Measurements from ENCODE around the gene ZNF107.

DNA sequence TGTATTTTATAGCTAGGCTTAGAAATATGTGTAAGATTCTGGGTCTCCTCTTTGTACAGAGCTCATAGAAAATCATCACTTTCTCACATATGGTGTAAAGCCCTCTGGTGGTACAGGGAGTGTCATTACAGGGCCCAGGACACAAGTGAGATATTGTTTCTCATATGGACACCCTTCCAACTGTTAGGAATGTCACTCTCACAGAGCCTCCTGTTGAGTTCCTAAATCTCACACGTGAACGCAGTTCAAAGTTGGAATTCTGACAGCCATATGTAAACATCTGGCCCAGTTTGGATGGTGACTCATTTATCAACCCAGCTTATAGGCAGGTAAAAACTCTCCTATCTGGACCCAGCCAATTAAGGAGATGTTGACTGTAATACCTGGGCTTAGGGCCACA is 35.4 kb upstream of the ZNF107 start:
- TF ChIP-seq, protein P1, sequence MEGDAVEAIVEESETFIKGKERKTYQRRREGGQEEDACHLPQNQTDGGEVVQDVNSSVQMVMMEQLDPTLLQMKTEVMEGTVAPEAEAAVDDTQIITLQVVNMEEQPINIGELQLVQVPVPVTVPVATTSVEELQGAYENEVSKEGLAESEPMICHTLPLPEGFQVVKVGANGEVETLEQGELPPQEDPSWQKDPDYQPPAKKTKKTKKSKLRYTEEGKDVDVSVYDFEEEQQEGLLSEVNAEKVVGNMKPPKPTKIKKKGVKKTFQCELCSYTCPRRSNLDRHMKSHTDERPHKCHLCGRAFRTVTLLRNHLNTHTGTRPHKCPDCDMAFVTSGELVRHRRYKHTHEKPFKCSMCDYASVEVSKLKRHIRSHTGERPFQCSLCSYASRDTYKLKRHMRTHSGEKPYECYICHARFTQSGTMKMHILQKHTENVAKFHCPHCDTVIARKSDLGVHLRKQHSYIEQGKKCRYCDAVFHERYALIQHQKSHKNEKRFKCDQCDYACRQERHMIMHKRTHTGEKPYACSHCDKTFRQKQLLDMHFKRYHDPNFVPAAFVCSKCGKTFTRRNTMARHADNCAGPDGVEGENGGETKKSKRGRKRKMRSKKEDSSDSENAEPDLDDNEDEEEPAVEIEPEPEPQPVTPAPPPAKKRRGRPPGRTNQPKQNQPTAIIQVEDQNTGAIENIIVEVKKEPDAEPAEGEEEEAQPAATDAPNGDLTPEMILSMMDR (IDR thresholded peaks at IDR 0.05; ENCODE audit: low read depth, low read length, missing input control), result peak; percentile 49
- TF ChIP-seq, protein P2, sequence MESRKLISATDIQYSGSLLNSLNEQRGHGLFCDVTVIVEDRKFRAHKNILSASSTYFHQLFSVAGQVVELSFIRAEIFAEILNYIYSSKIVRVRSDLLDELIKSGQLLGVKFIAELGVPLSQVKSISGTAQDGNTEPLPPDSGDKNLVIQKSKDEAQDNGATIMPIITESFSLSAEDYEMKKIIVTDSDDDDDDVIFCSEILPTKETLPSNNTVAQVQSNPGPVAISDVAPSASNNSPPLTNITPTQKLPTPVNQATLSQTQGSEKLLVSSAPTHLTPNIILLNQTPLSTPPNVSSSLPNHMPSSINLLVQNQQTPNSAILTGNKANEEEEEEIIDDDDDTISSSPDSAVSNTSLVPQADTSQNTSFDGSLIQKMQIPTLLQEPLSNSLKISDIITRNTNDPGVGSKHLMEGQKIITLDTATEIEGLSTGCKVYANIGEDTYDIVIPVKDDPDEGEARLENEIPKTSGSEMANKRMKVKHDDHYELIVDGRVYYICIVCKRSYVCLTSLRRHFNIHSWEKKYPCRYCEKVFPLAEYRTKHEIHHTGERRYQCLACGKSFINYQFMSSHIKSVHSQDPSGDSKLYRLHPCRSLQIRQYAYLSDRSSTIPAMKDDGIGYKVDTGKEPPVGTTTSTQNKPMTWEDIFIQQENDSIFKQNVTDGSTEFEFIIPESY (IDR thresholded peaks at IDR 0.05), result no peak
- TF ChIP-seq, protein P3, sequence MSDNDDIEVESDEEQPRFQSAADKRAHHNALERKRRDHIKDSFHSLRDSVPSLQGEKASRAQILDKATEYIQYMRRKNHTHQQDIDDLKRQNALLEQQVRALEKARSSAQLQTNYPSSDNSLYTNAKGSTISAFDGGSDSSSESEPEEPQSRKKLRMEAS (IDR thresholded peaks at IDR 0.05), result no peak
- TF ChIP-seq, protein P4, sequence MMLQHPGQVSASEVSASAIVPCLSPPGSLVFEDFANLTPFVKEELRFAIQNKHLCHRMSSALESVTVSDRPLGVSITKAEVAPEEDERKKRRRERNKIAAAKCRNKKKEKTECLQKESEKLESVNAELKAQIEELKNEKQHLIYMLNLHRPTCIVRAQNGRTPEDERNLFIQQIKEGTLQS (IDR thresholded peaks at IDR 0.05), result no peak

Measured in liver (tissue), 3 donors.